ENCODE results near the gene ZNF790. TPM values are rescaled to one million over a fixed set of nuclear protein-coding genes. Genes with fewer than 3 reads are reported as not detected.
"Not testable (repeated sequence)": the region's sequence is repeated elsewhere in the genome, so short reads cannot be mapped to it uniquely, and the experiment has no call there.

Gene ZNF790
- total and polyA plus RNA-seq, 7 donors: 1.8 to 13.3 (median 8.6) TPM

DNA sequence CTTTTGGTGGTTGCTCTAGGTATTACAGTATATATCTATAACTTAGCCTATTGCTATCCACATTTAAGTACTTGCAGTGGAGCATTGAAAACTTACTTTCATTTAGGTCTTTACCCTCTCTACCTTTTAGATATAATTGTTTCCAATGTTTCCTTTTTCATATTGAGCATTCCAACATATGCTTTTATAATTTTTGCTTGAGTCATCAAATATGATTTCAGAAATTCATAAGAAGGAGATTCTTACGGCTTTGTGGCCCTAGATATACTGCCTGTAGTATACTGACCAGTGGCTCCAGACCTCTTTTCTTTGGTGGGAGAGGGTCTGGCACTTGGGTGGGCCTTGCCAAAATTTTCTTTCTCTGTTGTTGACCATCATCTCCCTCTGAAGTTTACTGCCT, 32.8 kb downstream of the ZNF790 start:
- intact Hi-C loops (cut with DNase I): no loop called here
- no peak for DNase-seq
- 94 to 97% methylated on average over 1 of the region's 1 CpG for WGBS, 2 donors
- TF ChIP-seq, protein P1, sequence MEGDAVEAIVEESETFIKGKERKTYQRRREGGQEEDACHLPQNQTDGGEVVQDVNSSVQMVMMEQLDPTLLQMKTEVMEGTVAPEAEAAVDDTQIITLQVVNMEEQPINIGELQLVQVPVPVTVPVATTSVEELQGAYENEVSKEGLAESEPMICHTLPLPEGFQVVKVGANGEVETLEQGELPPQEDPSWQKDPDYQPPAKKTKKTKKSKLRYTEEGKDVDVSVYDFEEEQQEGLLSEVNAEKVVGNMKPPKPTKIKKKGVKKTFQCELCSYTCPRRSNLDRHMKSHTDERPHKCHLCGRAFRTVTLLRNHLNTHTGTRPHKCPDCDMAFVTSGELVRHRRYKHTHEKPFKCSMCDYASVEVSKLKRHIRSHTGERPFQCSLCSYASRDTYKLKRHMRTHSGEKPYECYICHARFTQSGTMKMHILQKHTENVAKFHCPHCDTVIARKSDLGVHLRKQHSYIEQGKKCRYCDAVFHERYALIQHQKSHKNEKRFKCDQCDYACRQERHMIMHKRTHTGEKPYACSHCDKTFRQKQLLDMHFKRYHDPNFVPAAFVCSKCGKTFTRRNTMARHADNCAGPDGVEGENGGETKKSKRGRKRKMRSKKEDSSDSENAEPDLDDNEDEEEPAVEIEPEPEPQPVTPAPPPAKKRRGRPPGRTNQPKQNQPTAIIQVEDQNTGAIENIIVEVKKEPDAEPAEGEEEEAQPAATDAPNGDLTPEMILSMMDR (IDR thresholded peaks at IDR 0.05): no peak
- Histone ChIP-seq H3K4me1 (no peaks in the 10 kb centered on the region), H3K27me3 (no peaks in the 10 kb centered on the region), H3K4me3 (no peak overlapping the region), H3K9me3 (peaks cover 26 to 47% (median 42%) of the 10 kb centered on the region in 4 donors), H3K36me3 (peaks cover 0 to 75% (median 29%) of the 10 kb centered on the region in 4 donors), H3K27ac (no peak overlapping the region)

DNA sequence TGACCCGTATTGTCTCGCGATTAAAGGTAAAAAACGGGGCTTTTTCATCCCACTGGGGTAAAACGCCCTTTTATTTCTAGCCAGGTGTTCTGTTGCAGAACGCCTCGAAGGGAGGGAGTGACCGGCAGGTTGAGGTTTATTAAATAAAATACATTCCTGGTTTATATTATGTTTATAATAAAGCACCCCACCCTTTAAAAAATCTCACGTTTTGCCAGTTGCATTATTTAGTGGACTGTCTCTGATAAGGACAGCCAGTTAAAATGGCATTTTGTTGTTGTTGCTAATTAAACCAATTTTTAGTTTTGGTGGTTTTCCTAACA, 40.4 kb downstream of the ZNF790 start:
- WGBS, 2 donors: 2 to 3% methylated on average over 9 of the region's 9 CpGs
- Histone ChIP-seq H3K27ac (peak overlapping the region; percentile 70 to 78 (median 78)), H3K27me3 (no peaks in the 10 kb centered on the region), H3K36me3 (peaks cover 0 to 26% (median 13%) of the 10 kb centered on the region in 4 donors), H3K4me1 (peaks cover 0 to 18% (median 7%) of the 10 kb centered on the region in 4 donors), H3K4me3 (peak overlapping the region; percentile 63 to 83 (median 74)), H3K9me3 (peaks cover 7 to 43% (median 13%) of the 10 kb centered on the region in 4 donors)
- DNase-seq: no peak
- intact Hi-C loops (cut with DNase I): loop anchor here (2.0 to 5.0 kb wide), 2 partner anchors 25 to 40 kb away; partner anchors contain the start of genes ZNF790 and ZNF850
- TF ChIP-seq, protein P1 (IDR thresholded peaks at IDR 0.05): no peak

DNA sequence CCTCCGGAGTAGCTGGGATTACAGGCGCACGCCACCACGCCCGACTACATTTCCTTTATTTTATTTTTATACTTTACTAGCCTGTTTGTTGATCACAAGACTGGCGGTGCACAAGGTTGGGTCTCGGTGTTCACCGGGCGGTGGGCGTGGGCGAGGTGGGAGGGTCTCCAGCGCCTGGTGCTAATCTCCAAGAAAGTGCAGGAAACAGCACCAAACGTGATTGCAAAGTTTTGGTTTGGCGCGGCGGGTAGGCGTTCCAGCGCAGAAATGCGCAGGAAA, 41.5 kb downstream of the ZNF790 start:
- TF ChIP-seq POLR2AphosphoS5 (IDR thresholded peaks at IDR 0.05) (no peak), EP300 (IDR thresholded peaks at IDR 0.05) (no peak), POLR2A (IDR thresholded peaks at IDR 0.05) (no peak)
- TF ChIP-seq, protein P1 (IDR thresholded peaks at IDR 0.05): no peak
- Histone ChIP-seq H3K9me3 (peaks cover 7 to 46% (median 10%) of the 10 kb centered on the region in 4 donors), H3K4me3 (peak overlapping the region; percentile 63 to 83 (median 74)), H3K36me3 (peaks cover 0 to 15% (median 6%) of the 10 kb centered on the region in 4 donors), H3K27me3 (no peaks in the 10 kb centered on the region), H3K4me1 (peaks cover 0 to 18% (median 7%) of the 10 kb centered on the region in 4 donors), H3K27ac (peak overlapping the region; percentile 70 to 78 (median 78))
- intact Hi-C loops (cut with DNase I): loop anchor here (2.0 to 5.0 kb wide), 2 partner anchors 24 to 41 kb away; partner anchors contain the start of genes ZNF790 and ZNF850
- DNase-seq: no peak
- WGBS, 2 donors: 18 to 44% methylated on average over 19 of the region's 19 CpGs

DNA sequence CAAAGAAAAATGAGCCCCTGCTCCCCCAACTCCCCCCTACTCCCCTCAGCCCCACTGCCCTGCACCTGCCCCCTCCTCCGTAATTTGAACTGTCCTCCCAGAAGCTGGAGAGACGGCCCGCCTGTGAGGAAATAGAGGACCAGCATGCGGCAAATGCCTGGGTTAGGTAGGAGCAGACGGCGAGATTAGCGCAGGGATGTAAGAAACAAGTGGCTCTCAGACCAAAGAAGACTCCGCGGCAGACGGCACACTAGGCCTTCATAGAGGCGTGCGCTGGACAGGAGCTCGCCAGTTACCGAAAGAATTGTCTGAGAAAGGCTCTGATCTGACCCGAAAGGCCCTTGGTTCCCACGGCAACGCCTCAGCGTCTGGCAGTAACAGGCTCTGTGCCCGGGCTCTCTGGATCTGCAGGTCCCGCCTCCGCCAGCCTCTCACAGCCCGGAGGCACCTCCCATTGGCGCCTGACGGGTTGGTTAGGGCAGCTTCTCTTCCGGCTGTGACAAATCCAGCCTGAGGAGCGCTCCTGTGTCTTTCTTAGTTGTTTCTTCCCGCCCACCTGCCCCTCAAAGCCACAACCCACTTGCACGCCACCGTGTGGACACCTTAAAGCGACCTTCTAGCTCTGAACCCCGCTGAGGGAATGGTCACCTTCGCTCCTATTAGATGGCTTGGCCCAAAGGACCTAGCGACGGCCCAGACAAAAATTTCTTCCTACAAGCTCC, 46.6 kb downstream of the ZNF790 start:
- peaks cover 3 to 31% (median 7%) of the 10 kb centered on the region in 4 donors for H3K9me3 ChIP-seq
- intact Hi-C loops (cut with DNase I); DNase-seq; H3K36me3 ChIP-seq; H3K27ac ChIP-seq; H3K27me3 ChIP-seq; H3K4me1 ChIP-seq: not testable (repeated sequence)
- peak overlapping the region in 2 of 4 donors; percentile 5 to 15 for H3K4me3 ChIP-seq
- WGBS, 2 donors: 9 to 26% methylated on average over 32 to 33 of the region's 34 CpGs

DNA sequence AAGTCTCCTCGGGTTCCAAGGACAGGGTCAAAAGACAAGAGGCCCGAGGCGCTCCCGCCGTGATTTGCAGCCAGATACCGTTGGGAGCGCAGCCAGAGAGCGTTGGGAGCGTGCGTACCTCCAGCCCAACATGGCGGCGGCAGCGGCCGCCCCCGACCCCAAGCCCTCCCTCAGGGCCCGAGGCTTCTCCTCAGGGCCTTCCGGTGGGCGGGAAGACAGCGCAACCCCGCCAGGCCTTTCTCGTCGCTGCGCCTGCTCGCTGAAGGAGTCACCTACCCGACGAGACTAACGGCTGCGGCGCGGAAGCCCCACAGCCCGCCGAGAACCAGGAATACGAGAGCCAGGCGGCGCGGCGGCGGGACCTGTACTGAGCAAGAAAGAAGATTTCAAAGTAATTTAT, 62.4 kb downstream of the ZNF790 start:
- DNase-seq: no peak
- Histone ChIP-seq H3K4me1 (peaks cover 0 to 20% (median 10%) of the 10 kb centered on the region in 4 donors), H3K9me3 (peaks cover 0 to 19% (median 2%) of the 10 kb centered on the region in 4 donors), H3K36me3 (no peaks in the 10 kb centered on the region), H3K27ac (no peak overlapping the region), H3K27me3 (peaks cover 0 to 9% (median 0%) of the 10 kb centered on the region in 3 donors), H3K4me3 (peak overlapping the region in 1 of 4 donors; percentile 29)
- intact Hi-C loops (cut with DNase I): no loop called here
- WGBS, 2 donors: 33 to 65% methylated on average over 38 of the region's 38 CpGs
- TF ChIP-seq POLR2AphosphoS5 (IDR thresholded peaks at IDR 0.05): no peak
- TF ChIP-seq POLR2A (IDR thresholded peaks at IDR 0.05): no peak
- no peak for TF ChIP-seq EP300 (IDR thresholded peaks at IDR 0.05)
- TF ChIP-seq, protein P1 (IDR thresholded peaks at IDR 0.05): no peak
